Measurements from ENCODE around the gene SLC46A3. TPM values are rescaled to one million over a fixed set of nuclear protein-coding genes. Genes with fewer than 3 reads are reported as not detected.

SLC46A3 gene
- total RNA-seq, 2 experiments from 2014 or later = 2.2 to 3.2 TPM

- H3K27ac Mint-ChIP-seq = no peak overlapping the region
- CTCF ChIA-PET = no interaction called here
- H3K4me3 Mint-ChIP-seq = no peak overlapping the region
- peaks cover 7% of the 10 kb centered on the region for H3K4me1 Mint-ChIP-seq (ENCODE audit: low read depth)
- DNase-seq = no peak
- H3K36me3 Mint-ChIP-seq (ENCODE audit: low read depth) = peaks cover 1% of the 10 kb centered on the region
- H3K9me3 Mint-ChIP-seq = no peaks in the 10 kb centered on the region
- intact Hi-C loops (cut with micrococcal nuclease) = no loop called here
- H3K27me3 Mint-ChIP-seq (ENCODE audit: low read depth) = peaks cover 10% of the 10 kb centered on the region
These were observed 5.0 kb upstream of the SLC46A3 start for GRCh38 chr13:28723806-28724205.

GRCh38 chr13:28719227-28720055 is 671 bp upstream of the SLC46A3 start:
- Mint-ChIP-seq H3K27ac (peak overlapping the region; percentile 86), H3K27me3 (ENCODE audit: low read depth) (no peaks in the 10 kb centered on the region), H3K4me1 (ENCODE audit: low read depth) (peaks cover 22% of the 10 kb centered on the region), H3K4me3 (peak overlapping the region; percentile 94), H3K36me3 (ENCODE audit: low read depth) (peaks cover 4% of the 10 kb centered on the region), H3K9me3 (no peaks in the 10 kb centered on the region)
- DNase-seq = no peak
- CTCF ChIA-PET = no interaction called here
- intact Hi-C loops (cut with micrococcal nuclease) = loop anchor here (1.0 to 10.0 kb wide), 4 partner anchors 60 to 875 kb away; partner anchors contain the start of genes POMP and SLC7A1

DNA sequence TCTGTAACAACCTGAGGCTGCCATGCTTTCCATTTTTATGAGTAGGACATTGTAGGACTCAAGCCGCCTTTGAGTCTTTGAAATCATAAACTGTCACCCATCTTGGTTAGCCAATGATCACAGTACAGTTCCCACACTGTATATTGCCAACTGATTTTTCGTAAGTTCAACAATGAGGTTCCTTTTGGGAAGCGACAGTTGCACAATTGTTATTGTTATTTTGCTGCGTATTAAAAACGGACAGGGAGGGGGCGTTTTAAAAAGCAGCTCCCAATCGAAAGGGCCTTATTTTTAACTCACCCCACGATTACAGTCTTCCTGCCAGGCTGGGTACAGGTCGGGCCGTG is 601 bp downstream of the SLC46A3 start:
- Mint-ChIP-seq H3K9me3 (no peaks in the 10 kb centered on the region), H3K27ac (peak overlapping the region; percentile 50), H3K4me3 (peak overlapping the region; percentile 94), H3K4me1 (ENCODE audit: low read depth) (peaks cover 22% of the 10 kb centered on the region), H3K27me3 (ENCODE audit: low read depth) (no peaks in the 10 kb centered on the region), H3K36me3 (ENCODE audit: low read depth) (peaks cover 9% of the 10 kb centered on the region)
- no peak for DNase-seq
- intact Hi-C loops (cut with micrococcal nuclease) = loop anchor here (2.0 to 10.0 kb wide), 2 partner anchors 79 to 877 kb away; partner anchors contain the start of gene SLC7A1
- CTCF ChIA-PET = no interaction called here

DNA sequence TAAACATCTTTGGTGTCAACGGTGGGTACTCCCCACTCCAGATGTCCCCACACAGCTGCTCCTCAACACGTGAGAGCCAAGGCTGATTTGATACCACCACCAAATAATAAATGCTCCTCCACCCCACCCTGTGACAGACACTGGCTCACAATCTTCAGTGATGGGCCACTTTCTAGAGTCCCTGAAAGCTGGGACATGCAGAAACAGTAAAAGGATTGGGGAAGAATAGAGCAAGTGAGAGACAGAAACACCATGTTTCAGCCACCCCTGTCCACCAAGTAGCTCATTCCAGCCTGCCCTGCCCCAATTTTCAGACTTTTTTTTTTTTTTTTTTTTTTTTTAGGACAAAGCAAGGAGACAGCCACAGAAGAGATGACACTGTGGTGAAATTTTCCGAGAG is 1.6 kb downstream of the SLC46A3 start:
- no peak for DNase-seq
- H3K36me3 Mint-ChIP-seq (ENCODE audit: low read depth) = peaks cover 11% of the 10 kb centered on the region
- H3K4me3 Mint-ChIP-seq = peak overlapping the region; percentile 94
- intact Hi-C loops (cut with micrococcal nuclease) = loop anchor here (10.0 kb wide), 1 partner anchor 878 kb away; the partner anchor contains the start of gene SLC7A1
- no peak overlapping the region for H3K27ac Mint-ChIP-seq
- no peaks in the 10 kb centered on the region for H3K9me3 Mint-ChIP-seq
- CTCF ChIA-PET = no interaction called here
- peaks cover 22% of the 10 kb centered on the region for H3K4me1 Mint-ChIP-seq (ENCODE audit: low read depth)
- H3K27me3 Mint-ChIP-seq (ENCODE audit: low read depth) = no peaks in the 10 kb centered on the region

- Mint-ChIP-seq H3K9me3 (no peaks in the 10 kb centered on the region), H3K4me3 (no peak overlapping the region), H3K27me3 (ENCODE audit: low read depth) (no peaks in the 10 kb centered on the region), H3K4me1 (ENCODE audit: low read depth) (peaks cover 22% of the 10 kb centered on the region), H3K36me3 (ENCODE audit: low read depth) (peaks cover 12% of the 10 kb centered on the region), H3K27ac (no peak overlapping the region)
- CTCF ChIA-PET = no interaction called here
- no peak for DNase-seq
- intact Hi-C loops (cut with micrococcal nuclease) = loop anchor here (10.0 kb wide), 1 partner anchor 878 kb away; the partner anchor contains the start of gene SLC7A1
These were observed 2.3 kb downstream of the SLC46A3 start for GRCh38 chr13:28716511-28716910.

GRCh38 chr13:28714651-28715050 is 4.1 kb downstream of the SLC46A3 start:
- Mint-ChIP-seq H3K4me3 (no peak overlapping the region), H3K27ac (no peak overlapping the region), H3K27me3 (ENCODE audit: low read depth) (no peaks in the 10 kb centered on the region), H3K4me1 (ENCODE audit: low read depth) (peaks cover 22% of the 10 kb centered on the region), H3K9me3 (no peaks in the 10 kb centered on the region), H3K36me3 (ENCODE audit: low read depth) (peaks cover 15% of the 10 kb centered on the region)
- DNase-seq = no peak
- CTCF ChIA-PET = no interaction called here
- intact Hi-C loops (cut with micrococcal nuclease) = loop anchor here (10.0 kb wide), 1 partner anchor 880 kb away; the partner anchor contains the start of gene SLC7A1

DNA sequence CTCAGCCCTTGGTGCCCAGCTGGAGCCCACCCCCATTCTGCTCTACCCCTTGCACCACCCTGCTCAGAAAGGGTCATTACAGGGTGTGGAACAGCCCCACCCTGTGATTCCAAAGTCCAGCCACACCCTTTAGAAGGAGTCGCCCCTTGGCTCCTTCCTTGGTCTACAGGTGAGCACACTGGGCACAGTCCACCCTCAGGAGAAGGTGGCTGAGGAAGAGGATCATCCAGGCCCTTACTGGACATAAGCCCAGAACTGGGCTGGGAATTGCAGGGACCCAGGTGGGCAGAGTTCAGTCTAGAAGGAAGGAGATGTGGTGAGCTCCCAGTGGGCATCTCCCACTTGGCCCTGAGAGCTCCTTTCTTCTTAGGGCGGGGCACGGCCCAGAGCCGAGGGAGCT is 8.6 kb downstream of the SLC46A3 start:
- no peak for DNase-seq
- no peak overlapping the region for H3K4me3 Mint-ChIP-seq
- peaks cover 25% of the 10 kb centered on the region for H3K36me3 Mint-ChIP-seq (ENCODE audit: low read depth)
- peaks cover 8% of the 10 kb centered on the region for H3K4me1 Mint-ChIP-seq (ENCODE audit: low read depth)
- intact Hi-C loops (cut with micrococcal nuclease) = loop anchor here (10.0 kb wide), 1 partner anchor 885 kb away; the partner anchor contains the start of gene SLC7A1
- H3K27ac Mint-ChIP-seq = no peak overlapping the region
- no peaks in the 10 kb centered on the region for H3K27me3 Mint-ChIP-seq (ENCODE audit: low read depth)
- CTCF ChIA-PET = no interaction called here
- H3K9me3 Mint-ChIP-seq = no peaks in the 10 kb centered on the region

- H3K4me1 Mint-ChIP-seq (ENCODE audit: low read depth) = peaks cover 8% of the 10 kb centered on the region
- intact Hi-C loops (cut with micrococcal nuclease) = no loop called here
- H3K36me3 Mint-ChIP-seq (ENCODE audit: low read depth) = peaks cover 18% of the 10 kb centered on the region
- no peak overlapping the region for H3K4me3 Mint-ChIP-seq
- CTCF ChIA-PET = no interaction called here
- H3K9me3 Mint-ChIP-seq = no peaks in the 10 kb centered on the region
- DNase-seq = peak; percentile 9
- no peaks in the 10 kb centered on the region for H3K27me3 Mint-ChIP-seq (ENCODE audit: low read depth)
- H3K27ac Mint-ChIP-seq = no peak overlapping the region
These were observed 10.9 kb downstream of the SLC46A3 start for GRCh38 chr13:28707629-28708427.

DNA sequence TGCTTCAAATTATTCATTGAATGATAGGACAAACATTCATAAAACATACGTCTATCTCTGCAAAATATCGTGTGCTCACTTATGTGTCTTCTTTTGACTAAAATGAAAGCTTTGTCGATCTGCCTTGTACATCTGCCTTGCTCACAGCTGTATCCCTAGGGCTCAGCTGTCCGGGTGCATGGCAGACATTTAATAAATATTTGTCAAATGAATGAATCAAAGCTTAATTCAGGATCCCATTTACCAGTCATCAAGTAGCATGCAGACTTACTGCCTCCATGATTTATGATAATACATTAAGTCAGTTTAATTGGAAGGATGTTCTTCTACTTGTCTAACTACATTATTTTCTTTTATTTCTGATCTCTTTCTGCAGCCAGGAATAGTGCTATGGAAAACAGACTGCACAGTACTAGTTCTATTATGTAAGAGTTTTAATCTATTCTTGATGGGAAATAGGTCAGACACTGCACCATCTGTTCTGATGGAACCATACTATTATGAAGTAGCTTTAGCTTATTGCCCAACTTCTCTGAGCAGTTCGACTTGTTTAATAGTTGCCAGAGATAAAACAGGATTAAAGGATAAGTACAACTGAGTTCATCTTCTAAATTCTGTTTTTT is 13.2 kb downstream of the SLC46A3 start:
- CTCF ChIA-PET = no interaction called here
- H3K27me3 Mint-ChIP-seq (ENCODE audit: low read depth) = no peaks in the 10 kb centered on the region
- H3K4me3 Mint-ChIP-seq = no peak overlapping the region
- H3K27ac Mint-ChIP-seq = no peak overlapping the region
- intact Hi-C loops (cut with micrococcal nuclease) = no loop called here
- peaks cover 8% of the 10 kb centered on the region for H3K4me1 Mint-ChIP-seq (ENCODE audit: low read depth)
- DNase-seq = no peak
- no peaks in the 10 kb centered on the region for H3K9me3 Mint-ChIP-seq
- H3K36me3 Mint-ChIP-seq (ENCODE audit: low read depth) = peaks cover 28% of the 10 kb centered on the region

DNA sequence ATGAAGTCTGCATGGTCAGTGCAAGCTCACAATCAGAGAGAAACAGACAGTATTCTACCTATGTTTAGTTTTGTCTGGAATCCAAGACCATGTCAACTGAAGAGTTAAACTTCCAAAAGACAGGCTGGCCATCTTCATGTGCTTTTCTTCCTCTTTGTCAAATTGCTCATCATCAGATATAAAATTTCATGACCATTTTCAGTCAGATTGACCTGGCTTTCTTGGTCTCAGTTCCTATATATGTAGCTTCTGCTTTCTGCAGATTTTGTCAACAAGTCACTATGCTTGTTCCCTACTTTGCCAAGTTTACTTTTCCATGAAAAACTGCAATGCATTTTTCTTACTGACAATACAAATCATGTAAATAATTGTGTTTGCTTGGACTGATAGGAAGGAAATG is 13.9 kb downstream of the SLC46A3 start:
- CTCF ChIA-PET = no interaction called here
- H3K27ac Mint-ChIP-seq = no peak overlapping the region
- no peak overlapping the region for H3K4me3 Mint-ChIP-seq
- H3K27me3 Mint-ChIP-seq (ENCODE audit: low read depth) = no peaks in the 10 kb centered on the region
- H3K4me1 Mint-ChIP-seq (ENCODE audit: low read depth) = peaks cover 8% of the 10 kb centered on the region
- DNase-seq = no peak
- H3K36me3 Mint-ChIP-seq (ENCODE audit: low read depth) = peaks cover 30% of the 10 kb centered on the region
- H3K9me3 Mint-ChIP-seq = no peaks in the 10 kb centered on the region
- intact Hi-C loops (cut with micrococcal nuclease) = no loop called here

- Mint-ChIP-seq H3K4me3 (no peak overlapping the region), H3K4me1 (ENCODE audit: low read depth) (peaks cover 8% of the 10 kb centered on the region), H3K9me3 (no peaks in the 10 kb centered on the region), H3K27ac (no peak overlapping the region), H3K27me3 (ENCODE audit: low read depth) (no peaks in the 10 kb centered on the region), H3K36me3 (ENCODE audit: low read depth) (peaks cover 31% of the 10 kb centered on the region)
- DNase-seq = no peak
- CTCF ChIA-PET = no interaction called here
- intact Hi-C loops (cut with micrococcal nuclease) = no loop called here
These were observed 14.5 kb downstream of the SLC46A3 start for GRCh38 chr13:28704282-28704681.

DNA sequence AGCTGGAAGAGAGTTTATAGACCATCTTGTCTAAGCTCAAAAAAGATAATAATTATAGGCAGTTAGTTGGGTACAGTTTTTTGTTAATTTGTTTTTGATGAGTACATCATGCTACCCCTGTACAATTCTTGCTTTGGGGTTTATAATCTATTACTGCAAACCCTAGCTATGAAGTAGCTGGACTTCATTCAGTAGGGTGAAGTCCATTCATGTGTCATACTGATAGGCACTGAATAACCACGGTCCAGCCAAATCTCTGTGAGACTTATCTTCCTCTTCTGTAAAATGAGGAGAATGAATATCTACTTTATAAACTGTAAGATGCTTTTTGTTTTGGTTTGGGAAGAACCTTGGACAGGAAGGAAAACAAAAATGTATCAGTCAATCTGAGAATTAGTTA is 19.5 kb downstream of the SLC46A3 start:
- DNase-seq = no peak
- H3K27ac Mint-ChIP-seq = no peak overlapping the region
- H3K4me1 Mint-ChIP-seq (ENCODE audit: low read depth) = no peaks in the 10 kb centered on the region
- no peaks in the 10 kb centered on the region for H3K27me3 Mint-ChIP-seq (ENCODE audit: low read depth)
- intact Hi-C loops (cut with micrococcal nuclease) = no loop called here
- H3K9me3 Mint-ChIP-seq = no peaks in the 10 kb centered on the region
- peaks cover 37% of the 10 kb centered on the region for H3K36me3 Mint-ChIP-seq (ENCODE audit: low read depth)
- CTCF ChIA-PET = interaction anchor here (1.8 kb wide), 1 partner anchor 97 kb away, joined by 5 read pairs; no protein-coding TSS in a partner anchor
- no peak overlapping the region for H3K4me3 Mint-ChIP-seq

Measured in activated naive CD4-positive, alpha-beta T cell treated with anti-CD3 and anti-CD28 coated beads for 36 hours (primary cell).